Fibroblast of the aortic adventitia (primary cell): ENCODE results near the gene DTWD2. TPM values are rescaled to one million over a fixed set of nuclear protein-coding genes. Genes with fewer than 3 reads are reported as not detected.
"Not testable (repeated sequence)": the region's sequence is repeated elsewhere in the genome, so short reads cannot be mapped to it uniquely, and the experiment has no call there.

ENCODE experiments used
- DNase-seq: peaks from one replicate; pipeline ENCODE4 v3.0.0-alpha.2; 2010; ENCODE audit warnings: low read depth
- H3K4me3 ChIP-seq: 2 replicates; pipeline ENCODE4 v1.5.1; 2011; ENCODE audit warnings: low read depth, mild to moderate bottlenecking, control low read depth, low read length, moderate library complexity
- total RNA-seq: library from RNA; depleted of rRNA; stranded (reverse); fragments of >200 nt; gene quantifications from 2 replicates; pipeline ENCODE4 v1.2.3, GENCODE V29; 2012; ENCODE audit warnings: low replicate concordance
- TF ChIP-seq, protein P1 (sequence below): IDR thresholded peaks from 2 replicates; pipeline ENCODE4 v1.5.1; 2011; ENCODE audit warnings: mild to moderate bottlenecking, low read length, control low read depth, inconsistent platforms; ENCODE audit not compliant: insufficient read depth

The DTWD2 gene
- total RNA-seq, 1 donor: 7.7 TPM

- DNase-seq: no peak
Observed at GRCh38 chr5:118873417-118873816, 114.9 kb downstream of the DTWD2 start.

DNA sequence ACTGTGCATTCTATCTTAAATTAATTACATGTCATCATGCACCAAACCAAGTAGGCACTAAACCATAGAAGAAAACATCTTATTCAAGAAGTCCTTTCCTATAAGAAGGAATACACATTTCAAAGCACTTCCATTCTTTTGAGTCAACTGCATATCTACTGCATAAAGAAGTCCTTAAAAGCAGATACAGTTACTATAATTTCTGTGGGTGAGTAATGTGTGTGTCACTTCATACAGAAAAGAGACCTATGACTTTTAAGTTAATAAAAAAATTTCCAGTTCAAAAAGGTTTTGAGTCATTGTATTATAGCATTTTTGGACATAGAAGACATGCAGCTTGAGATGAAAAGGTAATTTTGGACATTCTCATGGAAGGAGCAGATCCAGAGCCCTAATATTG is 125.0 kb downstream of the DTWD2 start:
- no peak overlapping the region for H3K4me3 ChIP-seq
- TF ChIP-seq, protein P1, sequence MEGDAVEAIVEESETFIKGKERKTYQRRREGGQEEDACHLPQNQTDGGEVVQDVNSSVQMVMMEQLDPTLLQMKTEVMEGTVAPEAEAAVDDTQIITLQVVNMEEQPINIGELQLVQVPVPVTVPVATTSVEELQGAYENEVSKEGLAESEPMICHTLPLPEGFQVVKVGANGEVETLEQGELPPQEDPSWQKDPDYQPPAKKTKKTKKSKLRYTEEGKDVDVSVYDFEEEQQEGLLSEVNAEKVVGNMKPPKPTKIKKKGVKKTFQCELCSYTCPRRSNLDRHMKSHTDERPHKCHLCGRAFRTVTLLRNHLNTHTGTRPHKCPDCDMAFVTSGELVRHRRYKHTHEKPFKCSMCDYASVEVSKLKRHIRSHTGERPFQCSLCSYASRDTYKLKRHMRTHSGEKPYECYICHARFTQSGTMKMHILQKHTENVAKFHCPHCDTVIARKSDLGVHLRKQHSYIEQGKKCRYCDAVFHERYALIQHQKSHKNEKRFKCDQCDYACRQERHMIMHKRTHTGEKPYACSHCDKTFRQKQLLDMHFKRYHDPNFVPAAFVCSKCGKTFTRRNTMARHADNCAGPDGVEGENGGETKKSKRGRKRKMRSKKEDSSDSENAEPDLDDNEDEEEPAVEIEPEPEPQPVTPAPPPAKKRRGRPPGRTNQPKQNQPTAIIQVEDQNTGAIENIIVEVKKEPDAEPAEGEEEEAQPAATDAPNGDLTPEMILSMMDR: no peak
- peak; percentile 26 for DNase-seq

More at GRCh38 chr5:118873417-118873816, 114.9 kb downstream of the DTWD2 start:
- TF ChIP-seq, protein P1: no peak
- H3K4me3 ChIP-seq: no peak overlapping the region

DNA sequence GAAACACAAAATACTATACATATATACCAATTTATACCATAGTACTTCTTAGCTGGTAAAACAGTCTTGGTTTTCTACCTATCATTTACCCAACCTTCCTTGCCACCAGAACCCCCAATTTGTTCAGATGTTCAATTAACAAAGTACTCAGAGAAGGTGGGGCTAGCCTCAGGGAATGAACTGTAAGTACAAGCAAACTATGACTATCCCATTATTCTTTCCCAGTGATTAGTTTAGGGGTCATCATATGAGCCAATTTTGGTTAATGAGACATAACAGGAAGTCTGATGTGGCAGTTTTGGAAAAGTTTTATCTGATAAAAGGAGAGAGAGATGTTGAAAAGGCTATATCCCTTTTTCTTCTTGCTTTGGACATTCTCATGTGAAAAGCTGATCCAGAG is 125.8 kb downstream of the DTWD2 start:
- TF ChIP-seq, protein P1: no peak
- peak; percentile 15 for DNase-seq
- no peak overlapping the region for H3K4me3 ChIP-seq

- TF ChIP-seq, protein P1: no peak
- H3K4me3 ChIP-seq: no peak overlapping the region
- peak; percentile 1 for DNase-seq
Observed at GRCh38 chr5:118857700-118858099, 130.6 kb downstream of the DTWD2 start.

DNA sequence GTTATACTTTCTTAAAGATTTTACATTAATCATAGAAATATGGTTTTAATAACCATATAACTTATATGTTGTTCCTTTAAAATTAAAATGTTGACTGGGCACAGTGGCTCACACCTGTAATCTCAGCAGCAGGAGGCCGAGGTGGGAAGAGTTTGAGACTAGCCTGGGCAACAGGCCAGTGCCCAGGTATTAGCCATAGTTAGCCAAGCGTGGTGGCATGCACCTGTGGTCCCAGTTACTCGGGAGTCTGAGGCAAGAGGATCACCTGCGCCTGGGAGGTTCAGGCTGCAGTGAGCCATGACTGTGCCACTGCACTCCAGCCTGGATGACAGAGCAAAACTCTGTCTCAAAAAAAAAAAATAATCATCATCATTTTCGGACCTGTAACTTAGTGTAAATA is 133.5 kb downstream of the DTWD2 start:
- TF ChIP-seq, protein P1: no peak
- DNase-seq: no peak
- no peak overlapping the region for H3K4me3 ChIP-seq

- H3K4me3 ChIP-seq, DNase-seq: not testable (repeated sequence)
Observed at GRCh38 chr5:118851785-118852184, 136.6 kb downstream of the DTWD2 start.

GRCh38 chr5:118849507-118849906 is 138.8 kb downstream of the DTWD2 start:
- DNase-seq, H3K4me3 ChIP-seq: not testable (repeated sequence)

GRCh38 chr5:118844351-118844750 is 144.0 kb downstream of the DTWD2 start:
- TF ChIP-seq, protein P1: no peak
- no peak for DNase-seq
- H3K4me3 ChIP-seq: no peak overlapping the region
